Natural killer cell treated with Interleukin-12 subunit alpha and Interleukin-12 subunit beta and Interleukin-15 and Interleukin-18, amount 100 ng/mL, for 72 hours (primary cell): ENCODE measurements around the gene KRTAP4-12. TPM values are rescaled to one million over a fixed set of nuclear protein-coding genes. Genes with fewer than 3 reads are reported as not detected.
"Not testable (repeated sequence)": the region's sequence is repeated elsewhere in the genome, so short reads cannot be mapped to it uniquely, and the experiment has no call there.

Experiments
- ATAC-seq, 2 donors: fragments of 150-1000 bp; cut with Tn5 transposase in 1 of 2; sonication (Bioruptor Pico), chemical (Tn5 transposase) in 1 of 2; 2 replicates each; pipeline ENCODE4 v1.10.0; 2021
- DNase-seq: peaks from one replicate; pipeline ENCODE4 v3.0.0; 2022; ENCODE audit warnings: low spot score
- H3K27ac Mint-ChIP-seq, 2 donors: 1 replicate in 1 of 2; 2 replicates in 1 of 2; pipeline ENCODE4 v1.8.0; 2022; ENCODE audit warnings: mixed read lengths in 2 of 2, mild to moderate bottlenecking in 1 of 2, moderate library complexity in 1 of 2
- H3K27me3 Mint-ChIP-seq, 2 donors: 1 replicate in 1 of 2; 2 replicates in 1 of 2; pipeline ENCODE4 v1.8.0; 2022; ENCODE audit warnings: mixed read lengths in 2 of 2
- H3K36me3 Mint-ChIP-seq: one replicate; pipeline ENCODE4 v1.8.0; 2022; ENCODE audit warnings: mixed read lengths
- H3K4me1 Mint-ChIP-seq, 2 donors: 1 replicate in 1 of 2; 2 replicates in 1 of 2; pipeline ENCODE4 v1.8.0; 2022; ENCODE audit warnings: low read depth in 2 of 2, mixed read lengths in 2 of 2, mild to moderate bottlenecking in 1 of 2
- H3K4me3 Mint-ChIP-seq: one replicate; pipeline ENCODE4 v1.8.0; 2022; ENCODE audit warnings: mixed read lengths
- H3K9me3 Mint-ChIP-seq: 2 replicates; pipeline ENCODE4 v1.8.0; 2022; ENCODE audit warnings: mixed read lengths
- total RNA-seq, 2 donors: library from RNA; stranded (reverse); gene quantifications; one replicate each; pipeline ENCODE4 v1.2.3, GENCODE V29; 2022

KRTAP4-12 gene
- total RNA-seq, 2 donors from 2014 or later, result not detected

GRCh38 chr17:41098042-41098441 is 25.9 kb downstream of the KRTAP4-12 start, which contains the start of gene KRTAP4-8:
Gene KRTAP4-8, minus strand, starts transcription at chr17:41098142. Its CDS starts 58 bp downstream, at chr17:41098084.
- Mint-ChIP-seq H3K9me3 (no peaks in the 10 kb centered on the region), H3K27ac (no peak within 1 kb of the TSS), H3K27me3 (peaks cover 18 to 42% of the 10 kb centered on the region in 2 donors), H3K36me3 (no peaks in the 10 kb centered on the region), H3K4me1 (no peaks in the 10 kb centered on the region), H3K4me3 (no peak within 1 kb of the TSS)
- ATAC-seq (no peak), DNase-seq (no peak)

- no peak overlapping the region for H3K4me3 Mint-ChIP-seq
- H3K9me3 Mint-ChIP-seq, result no peaks in the 10 kb centered on the region
- H3K36me3 Mint-ChIP-seq, result no peaks in the 10 kb centered on the region
Observed at GRCh38 chr17:41096055-41096454, 27.9 kb downstream of the KRTAP4-12 start.

GRCh38 chr17:41088760-41089352 is 35.1 kb downstream of the KRTAP4-12 start:
- H3K27me3 Mint-ChIP-seq, result peaks cover 13 to 25% of the 10 kb centered on the region in 2 donors
- not testable (repeated sequence) for ATAC-seq, DNase-seq, H3K4me1 Mint-ChIP-seq, H3K36me3 Mint-ChIP-seq, H3K27ac Mint-ChIP-seq, H3K9me3 Mint-ChIP-seq, H3K4me3 Mint-ChIP-seq

More at GRCh38 chr17:41096055-41096454, 27.9 kb downstream of the KRTAP4-12 start:
- ATAC-seq (no peak), DNase-seq (no peak)
- H3K27me3 Mint-ChIP-seq, result peaks cover 13 to 42% of the 10 kb centered on the region in 2 donors
- H3K4me1 Mint-ChIP-seq, result no peaks in the 10 kb centered on the region
- no peak overlapping the region for H3K27ac Mint-ChIP-seq

GRCh38 chr17:41084100-41084856 is 39.7 kb downstream of the KRTAP4-12 start, which contains the start of gene KRTAP4-7:
Gene KRTAP4-7, plus strand, starts transcription at chr17:41084150. Its CDS starts 57 bp downstream, at chr17:41084207.
- peaks cover 17 to 28% of the 10 kb centered on the region in 2 donors for H3K27me3 Mint-ChIP-seq
- ATAC-seq, H3K4me3 Mint-ChIP-seq, H3K4me1 Mint-ChIP-seq, H3K36me3 Mint-ChIP-seq, H3K27ac Mint-ChIP-seq, H3K9me3 Mint-ChIP-seq, DNase-seq: not testable (repeated sequence)

- H3K4me1 Mint-ChIP-seq, H3K27ac Mint-ChIP-seq, H3K4me3 Mint-ChIP-seq, ATAC-seq, H3K36me3 Mint-ChIP-seq, H3K9me3 Mint-ChIP-seq, DNase-seq: not testable (repeated sequence)
- peaks cover 11 to 22% of the 10 kb centered on the region in 2 donors for H3K27me3 Mint-ChIP-seq
Observed at GRCh38 chr17:41083427-41083826, 40.6 kb downstream of the KRTAP4-12 start.

GRCh38 chr17:41082626-41083025 is 41.4 kb downstream of the KRTAP4-12 start:
- H3K27me3 Mint-ChIP-seq, result peaks cover 16 to 21% of the 10 kb centered on the region in 2 donors
- DNase-seq (no peak), ATAC-seq (no peak)
- no peaks in the 10 kb centered on the region for H3K4me1 Mint-ChIP-seq
- no peak overlapping the region for H3K27ac Mint-ChIP-seq
- H3K36me3 Mint-ChIP-seq, result no peaks in the 10 kb centered on the region
- H3K4me3 Mint-ChIP-seq, result no peak overlapping the region
- no peaks in the 10 kb centered on the region for H3K9me3 Mint-ChIP-seq

GRCh38 chr17:41076788-41077187 is 47.2 kb downstream of the KRTAP4-12 start:
- ATAC-seq (no peak), DNase-seq (no peak)
- H3K4me1 Mint-ChIP-seq, result no peaks in the 10 kb centered on the region
- no peak overlapping the region for H3K4me3 Mint-ChIP-seq
- no peaks in the 10 kb centered on the region for H3K9me3 Mint-ChIP-seq
- H3K36me3 Mint-ChIP-seq, result no peaks in the 10 kb centered on the region
- H3K27me3 Mint-ChIP-seq, result peaks cover 30 to 38% of the 10 kb centered on the region in 2 donors
- H3K27ac Mint-ChIP-seq, result no peak overlapping the region

- ATAC-seq, result no peak
- Mint-ChIP-seq H3K27me3 (peaks cover 24 to 27% of the 10 kb centered on the region in 2 donors), H3K27ac (no peak overlapping the region), H3K4me1 (no peaks in the 10 kb centered on the region), H3K9me3 (no peaks in the 10 kb centered on the region), H3K4me3 (no peak overlapping the region), H3K36me3 (no peaks in the 10 kb centered on the region)
- DNase-seq, result no peak
Observed at GRCh38 chr17:41073676-41074075, 50.3 kb downstream of the KRTAP4-12 start.

Other genes with a start within 250 kb of the KRTAP4-12 start
- gene KRT20, start 238.9 kb downstream of the KRTAP4-12 start, total RNA-seq, result not detected
- gene KRT23, start 186.5 kb downstream of the KRTAP4-12 start, total RNA-seq, result not detected
- gene KRT39, start 157.2 kb downstream of the KRTAP4-12 start, total RNA-seq, result not detected
- gene KRT40, start 139.9 kb downstream of the KRTAP4-12 start, total RNA-seq, result not detected
- not detected for gene KRTAP3-3, start 130.0 kb downstream of the KRTAP4-12 start, total RNA-seq
- not detected for gene KRTAP3-2, start 124.3 kb downstream of the KRTAP4-12 start, total RNA-seq
- not detected for gene KRTAP3-1, start 115.1 kb downstream of the KRTAP4-12 start, total RNA-seq
- gene KRTAP1-5, start 97.0 kb downstream of the KRTAP4-12 start, total RNA-seq, result not detected
- gene KRTAP1-4, start 94.0 kb downstream of the KRTAP4-12 start, total RNA-seq, result not detected
- not detected for gene KRTAP1-3, start 89.3 kb downstream of the KRTAP4-12 start, total RNA-seq
- gene KRTAP1-1, start 82.7 kb downstream of the KRTAP4-12 start, total RNA-seq, result not detected
- not detected for gene KRTAP2-1, start 76.9 kb downstream of the KRTAP4-12 start, total RNA-seq
- not detected for gene KRTAP2-2, start 69.0 kb downstream of the KRTAP4-12 start, total RNA-seq
- not detected for gene KRTAP2-3, start 64.1 kb downstream of the KRTAP4-12 start, total RNA-seq
- not detected for gene KRTAP2-4, start 58.3 kb downstream of the KRTAP4-12 start, total RNA-seq
- not detected for gene KRTAP4-7, start 40.0 kb downstream of the KRTAP4-12 start, total RNA-seq
- gene KRTAP4-8, start 26.0 kb downstream of the KRTAP4-12 start, total RNA-seq, result not detected
- not detected for gene KRTAP4-16, start 22.0 kb downstream of the KRTAP4-12 start, total RNA-seq
- gene KRTAP4-9, start 18.8 kb downstream of the KRTAP4-12 start, total RNA-seq, result not detected
- not detected for gene KRTAP4-11, start 5.8 kb downstream of the KRTAP4-12 start, total RNA-seq
- gene KRTAP4-6, start 16.4 kb upstream of the KRTAP4-12 start, total RNA-seq, result not detected
- gene KRTAP4-5, start 25.6 kb upstream of the KRTAP4-12 start, total RNA-seq, result not detected
- not detected for gene KRTAP4-4, start 36.6 kb upstream of the KRTAP4-12 start, total RNA-seq
- not detected for gene KRTAP4-3, start 44.0 kb upstream of the KRTAP4-12 start, total RNA-seq
- not detected for gene KRTAP4-2, start 54.0 kb upstream of the KRTAP4-12 start, total RNA-seq
- gene KRTAP4-1, start 60.7 kb upstream of the KRTAP4-12 start, total RNA-seq, result not detected
- gene KRTAP9-1, start 65.7 kb upstream of the KRTAP4-12 start, total RNA-seq, result not detected
- not detected for gene KRTAP9-2, start 102.5 kb upstream of the KRTAP4-12 start, total RNA-seq
- not detected for gene KRTAP9-3, start 108.3 kb upstream of the KRTAP4-12 start, total RNA-seq
- gene KRTAP9-8, start 113.8 kb upstream of the KRTAP4-12 start, total RNA-seq, result not detected
- not detected for gene KRTAP9-4, start 125.5 kb upstream of the KRTAP4-12 start, total RNA-seq
- not detected for gene KRTAP9-9, start 131.2 kb upstream of the KRTAP4-12 start, total RNA-seq
- not detected for gene KRTAP9-6, start 141.2 kb upstream of the KRTAP4-12 start, total RNA-seq
- not detected for gene KRTAP9-7, start 151.5 kb upstream of the KRTAP4-12 start, total RNA-seq
- not detected for gene KRTAP29-1, start 178.7 kb upstream of the KRTAP4-12 start, total RNA-seq
- gene KRTAP16-1, start 185.1 kb upstream of the KRTAP4-12 start, total RNA-seq, result not detected
- gene KRTAP17-1, start 191.5 kb upstream of the KRTAP4-12 start, total RNA-seq, result not detected
- not detected for gene KRT33A, start 226.6 kb upstream of the KRTAP4-12 start, total RNA-seq
- gene KRT33B, start 245.6 kb upstream of the KRTAP4-12 start, total RNA-seq, result not detected